ENCODE results near the gene BIRC7.
"Not testable (repeated sequence)": the region's sequence is repeated elsewhere in the genome, so short reads cannot be mapped to it uniquely, and the experiment has no call there.

The BIRC7 gene

DNA sequence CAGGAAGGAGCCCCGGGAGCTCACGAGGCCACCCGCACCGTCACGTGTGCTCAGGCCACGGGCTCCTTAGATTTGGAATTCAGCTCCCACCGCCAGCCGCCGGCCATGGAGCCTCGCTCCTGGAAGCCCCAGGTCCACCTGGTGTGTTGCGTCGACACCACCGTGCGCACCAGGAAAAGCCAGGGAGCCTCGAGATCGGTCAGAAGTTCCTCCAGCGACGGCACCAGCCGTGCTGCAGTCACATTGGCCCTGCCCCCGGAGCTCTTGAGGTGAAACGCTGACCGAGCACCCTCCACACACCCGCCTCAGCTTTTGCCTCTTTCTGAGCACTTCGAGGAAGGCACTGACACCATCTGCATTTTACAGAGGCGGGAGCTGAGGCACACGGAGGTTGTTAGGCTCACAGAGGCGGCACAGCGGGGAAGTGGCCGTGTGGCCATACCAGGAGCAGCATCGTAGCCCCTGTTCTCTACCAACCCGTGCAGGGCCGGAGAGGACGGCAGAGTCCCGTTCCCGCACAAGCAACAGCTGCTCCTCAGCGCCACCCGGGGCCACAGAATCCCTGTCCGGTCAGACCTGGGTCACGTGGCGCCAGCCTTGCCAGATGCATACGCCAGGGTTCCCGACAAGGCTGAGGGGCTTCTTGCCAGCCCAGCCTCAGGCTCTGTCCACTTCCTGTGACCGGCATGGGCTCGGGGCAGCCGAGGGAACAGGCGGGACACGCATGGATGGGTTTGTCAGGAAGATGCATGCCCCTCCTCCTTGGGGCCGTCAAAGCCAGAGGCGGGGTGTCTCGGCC is 11.0 kb downstream of the BIRC7 start:
- DNase-seq (ENCODE audit: insufficient read length, low spot score): no peak
- no peak for FAIRE-seq

DNA sequence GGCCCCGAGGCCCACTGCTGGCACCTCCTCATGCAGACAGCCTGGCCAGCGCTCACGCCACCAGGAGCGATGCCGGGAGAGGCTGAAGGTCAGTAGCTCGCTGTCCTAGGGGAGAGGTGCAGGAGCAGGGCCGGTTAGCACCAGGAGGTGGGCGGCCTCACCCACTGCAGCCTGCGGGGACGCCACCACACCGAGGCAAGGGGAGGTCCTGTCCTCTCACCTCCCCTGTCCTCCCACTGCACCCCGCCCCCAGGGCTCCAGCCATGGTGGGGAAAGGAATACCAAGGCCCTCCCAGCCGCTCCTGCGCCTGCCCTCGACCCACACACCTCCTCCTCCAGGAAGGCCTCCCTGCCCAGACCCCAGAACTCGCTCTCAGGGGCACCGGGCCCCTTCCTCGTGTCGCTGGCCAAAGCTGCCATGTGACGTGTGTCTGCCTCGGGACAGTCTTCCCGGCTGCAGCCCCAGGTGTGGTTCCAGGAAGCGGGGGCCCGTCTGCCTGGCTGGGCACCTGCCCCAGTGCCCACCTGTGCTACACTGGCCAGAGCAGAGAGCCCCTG is 12.0 kb downstream of the BIRC7 start:
- no peak for DNase-seq (ENCODE audit: insufficient read length, low spot score)
- FAIRE-seq: no peak

DNA sequence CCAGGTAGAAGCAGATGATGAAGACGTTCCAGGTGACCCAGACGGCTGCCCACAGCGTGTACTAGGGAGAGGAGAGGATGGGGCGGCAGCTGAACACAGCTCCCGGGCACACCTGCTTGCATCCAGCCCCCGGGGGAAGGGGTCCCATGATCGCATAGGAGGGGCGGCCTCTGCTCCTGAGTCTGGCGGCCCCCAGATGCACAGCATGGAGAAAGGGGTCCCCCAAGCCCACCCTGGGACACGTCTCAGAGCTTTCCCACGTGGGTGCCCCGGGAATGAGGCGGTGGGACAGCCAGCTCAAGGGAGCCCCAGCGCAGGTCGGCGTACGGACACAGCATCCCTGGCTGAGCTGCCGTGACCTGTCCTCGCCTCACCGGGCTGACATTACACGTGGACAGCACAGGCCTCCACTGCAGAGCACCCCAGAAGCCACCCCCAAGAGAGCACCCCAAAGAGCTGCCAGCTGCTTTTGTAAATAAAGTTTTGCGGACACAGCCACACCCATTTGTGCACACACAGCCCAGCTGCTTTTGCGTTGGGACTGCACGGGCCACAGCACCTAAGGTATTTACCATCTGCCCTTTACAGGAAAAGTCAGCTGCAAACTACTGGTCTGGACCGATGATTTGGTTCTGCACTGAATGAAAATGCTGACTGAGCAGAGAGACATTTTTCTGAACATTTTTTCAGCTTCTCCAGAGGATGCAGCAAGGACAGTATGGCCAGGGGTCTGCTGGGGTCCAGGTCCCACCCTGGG is 13.3 kb downstream of the BIRC7 start:
- DNase-seq (ENCODE audit: insufficient read length, low spot score) (no peak), FAIRE-seq (no peak)

DNA sequence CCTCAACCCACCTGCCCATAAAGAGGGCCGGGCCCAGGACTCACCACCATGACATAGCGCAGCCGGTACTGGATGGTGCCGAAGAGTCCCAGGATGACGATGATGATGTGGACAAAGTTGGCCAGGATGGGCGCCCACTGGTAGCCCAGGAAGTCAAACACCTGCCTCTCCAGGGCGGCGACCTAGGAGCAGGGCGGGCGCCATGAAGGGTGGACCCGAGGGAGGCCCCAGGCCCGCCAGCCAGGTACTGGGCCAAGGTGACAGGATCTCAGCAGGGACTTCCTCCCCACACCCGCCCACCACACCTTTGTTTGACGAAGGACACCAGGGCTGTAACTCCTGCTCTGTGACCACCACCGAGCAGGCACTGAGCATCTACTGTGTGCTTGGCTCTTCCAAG is 14.2 kb downstream of the BIRC7 start:
- FAIRE-seq: peak; percentile 33

GRCh38 chr20:63251350-63251749 is 15.6 kb downstream of the BIRC7 start:
- not testable (repeated sequence) for FAIRE-seq

More for the DNA sequence above, 14.2 kb downstream of the BIRC7 start:
- DNase-seq (ENCODE audit: insufficient read length, low spot score): no peak

DNA sequence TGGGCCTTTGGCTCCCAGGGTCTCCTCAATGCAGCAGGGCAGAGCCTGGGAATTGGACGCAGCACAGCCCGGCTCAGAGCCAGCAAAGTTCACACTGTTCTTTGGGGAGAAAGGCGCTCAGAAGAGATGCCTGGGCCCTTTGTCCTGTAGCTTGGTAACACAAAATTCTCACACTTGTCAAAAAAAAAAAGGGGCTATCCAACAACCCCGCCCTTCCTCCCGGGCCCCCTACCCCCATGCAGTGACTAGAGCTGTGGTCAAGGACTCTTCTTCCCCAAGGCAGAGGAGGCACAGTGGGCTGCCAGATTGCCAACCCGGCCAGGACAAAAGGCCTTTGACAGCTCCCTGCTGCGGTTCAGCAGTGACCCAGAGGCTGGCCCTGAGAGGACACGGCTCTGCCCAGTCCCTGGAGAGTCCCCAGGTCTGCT is 16.6 kb downstream of the BIRC7 start:
- FAIRE-seq: peak; percentile 31

More at GRCh38 chr20:63251350-63251749, 15.6 kb downstream of the BIRC7 start:
- not testable (repeated sequence) for DNase-seq (ENCODE audit: insufficient read length, low spot score)

DNA sequence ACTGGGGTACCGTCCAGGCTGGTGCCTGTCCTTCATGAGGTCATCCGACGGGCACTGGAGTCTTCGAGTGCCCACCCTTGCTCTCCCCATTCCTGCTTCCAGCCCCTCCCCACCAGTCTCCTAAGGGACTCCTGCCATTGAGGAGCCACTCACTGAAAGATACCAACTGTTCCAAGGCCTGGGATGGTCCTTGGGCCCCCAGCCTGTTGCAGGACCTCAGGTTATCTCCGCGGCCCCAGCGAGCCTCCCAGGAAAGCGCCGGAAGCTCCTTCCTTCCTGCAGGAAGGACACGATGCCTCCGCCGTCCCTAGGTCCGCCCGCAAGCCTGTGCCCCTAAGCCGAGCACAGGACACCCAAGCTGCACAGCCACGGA is 17.3 kb downstream of the BIRC7 start:
- no peak for DNase-seq (ENCODE audit: insufficient read length, low spot score)
- FAIRE-seq: peak; percentile 68

More for the DNA sequence above, 16.6 kb downstream of the BIRC7 start:
- DNase-seq (ENCODE audit: insufficient read length, low spot score): no peak

DNA sequence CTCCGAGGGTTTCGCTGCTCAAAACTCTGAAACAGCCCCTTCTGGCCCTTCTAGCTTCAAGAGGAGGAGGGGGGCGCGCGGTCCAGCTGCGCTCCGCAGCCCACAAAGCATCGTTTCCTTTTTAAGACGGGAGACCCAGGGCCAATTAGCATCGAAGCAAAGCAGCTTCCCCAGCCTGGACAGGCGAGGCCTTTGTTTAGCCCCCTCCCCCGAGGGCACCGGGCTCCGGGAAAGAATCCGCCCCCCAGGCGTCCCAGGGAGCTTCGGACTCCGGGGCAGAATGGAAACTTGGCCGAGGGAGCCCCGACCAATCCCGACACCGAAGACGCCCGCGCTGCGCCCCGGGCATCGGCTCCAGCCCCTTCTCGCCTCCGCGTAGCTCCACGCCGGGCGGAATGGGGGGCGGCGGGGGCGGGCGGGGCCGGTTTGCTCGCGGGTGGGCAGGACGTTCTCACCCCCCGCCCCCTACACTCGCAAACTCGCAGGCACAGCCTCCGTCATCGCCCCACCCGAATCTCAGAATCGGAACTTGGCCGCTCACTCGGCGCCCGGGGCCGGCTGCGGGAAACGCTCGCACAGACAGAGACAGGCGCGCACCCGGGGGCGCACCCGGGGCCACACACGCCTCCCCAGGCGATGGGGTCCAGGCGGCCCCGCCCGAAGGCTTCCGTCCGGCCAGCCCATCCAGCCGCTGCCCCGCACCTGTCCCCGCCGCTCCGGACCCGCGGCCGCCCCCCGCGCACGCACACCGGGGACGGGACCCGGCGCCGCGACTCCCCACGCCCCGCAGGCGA is 17.9 kb downstream of the BIRC7 start:
- FAIRE-seq: no peak
- no peak for DNase-seq (ENCODE audit: insufficient read length, low spot score)

- peak; percentile 26 for FAIRE-seq
- no peak for DNase-seq (ENCODE audit: insufficient read length, low spot score)
Observed at GRCh38 chr20:63254232-63254605, 18.5 kb downstream of the BIRC7 start, which contains the start of gene NKAIN4. NKAIN4 (minus strand) TSS chr20:63254463; CDS start chr20:63254450, 13 bp downstream.

DNA sequence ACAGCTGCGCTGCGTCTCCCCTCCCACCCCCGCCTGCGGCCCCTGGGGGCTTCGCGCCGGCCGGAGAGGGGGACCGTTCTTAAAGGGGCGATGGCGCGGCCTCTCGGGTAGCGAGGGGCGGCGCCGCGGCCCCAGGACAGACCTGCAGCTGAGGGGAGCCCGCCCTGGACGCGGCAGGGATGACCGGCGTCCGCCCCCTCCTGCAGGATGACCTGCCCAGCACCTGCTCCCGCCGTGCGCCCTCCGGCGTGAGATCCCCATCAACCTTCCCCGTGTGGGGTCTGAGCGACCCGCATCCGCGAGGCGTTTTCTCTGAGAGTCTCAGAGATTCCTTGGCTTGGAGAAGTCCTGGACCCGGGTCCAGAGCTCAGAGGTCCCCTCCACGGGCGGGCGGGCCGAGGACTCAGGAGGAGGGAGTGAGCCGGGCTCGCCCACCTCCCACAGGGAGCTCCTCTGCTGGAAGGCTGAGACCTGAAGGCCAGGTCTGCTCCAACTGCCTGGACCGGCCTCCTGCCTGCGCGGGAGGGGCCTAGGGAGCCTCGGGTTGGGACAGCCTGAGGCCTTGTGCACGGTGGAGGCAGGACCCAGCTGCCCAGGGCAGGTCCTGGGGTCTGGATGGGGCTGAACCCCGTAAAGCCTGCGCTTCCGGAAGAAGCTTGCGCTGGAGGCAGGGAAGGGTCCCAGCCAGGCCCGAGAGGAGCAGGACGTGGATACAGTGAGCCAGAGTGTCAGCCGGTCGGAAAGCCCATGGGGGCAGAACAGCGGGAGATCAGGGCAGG is 19.1 kb downstream of the BIRC7 start:
- FAIRE-seq (no peak), DNase-seq (ENCODE audit: insufficient read length, low spot score) (no peak)

DNA sequence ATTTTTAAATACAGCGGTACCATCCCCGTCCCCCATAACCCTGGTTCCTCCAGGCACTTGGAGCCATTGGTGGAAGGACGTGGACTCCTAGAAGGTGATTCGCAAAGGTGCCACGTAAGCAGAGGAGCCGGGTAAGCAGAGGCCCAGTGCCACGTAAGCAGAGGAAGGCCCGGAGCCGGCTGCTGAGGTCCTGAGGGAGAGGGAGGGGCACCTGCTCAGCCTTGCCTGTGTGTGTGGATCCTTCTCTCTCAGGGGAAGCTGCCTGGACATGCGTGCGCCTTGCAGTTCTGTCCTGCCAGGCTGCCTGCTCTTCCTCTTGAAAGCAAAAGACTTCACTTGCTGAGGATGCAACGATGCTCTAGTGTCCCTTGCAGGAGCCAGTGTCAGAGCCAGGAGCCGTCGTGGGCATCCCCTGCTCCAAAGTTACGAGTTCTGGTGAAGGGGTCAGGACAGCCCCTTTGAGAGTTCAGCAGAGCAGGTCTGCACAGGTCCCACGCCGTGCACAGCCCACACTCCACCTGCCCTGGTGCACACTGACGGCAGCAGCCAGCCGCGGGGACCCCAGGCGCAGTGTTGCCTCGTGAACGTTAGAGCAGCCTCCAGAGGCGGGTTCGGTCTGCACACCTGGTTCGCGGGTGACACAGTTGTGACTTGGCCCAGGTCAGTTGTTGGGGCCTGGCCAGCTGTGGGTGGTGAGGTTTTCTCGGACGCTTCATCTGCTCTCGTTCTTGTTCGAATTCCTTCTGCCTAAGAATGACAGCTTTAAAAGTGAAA is 20.4 kb downstream of the BIRC7 start:
- FAIRE-seq (peak; percentile 68), DNase-seq (ENCODE audit: insufficient read length, low spot score) (no peak)

- FAIRE-seq (peak; percentile 98), DNase-seq (ENCODE audit: insufficient read length, low spot score) (no peak)
Observed at GRCh38 chr20:63256954-63257353, 21.2 kb downstream of the BIRC7 start.

DNA sequence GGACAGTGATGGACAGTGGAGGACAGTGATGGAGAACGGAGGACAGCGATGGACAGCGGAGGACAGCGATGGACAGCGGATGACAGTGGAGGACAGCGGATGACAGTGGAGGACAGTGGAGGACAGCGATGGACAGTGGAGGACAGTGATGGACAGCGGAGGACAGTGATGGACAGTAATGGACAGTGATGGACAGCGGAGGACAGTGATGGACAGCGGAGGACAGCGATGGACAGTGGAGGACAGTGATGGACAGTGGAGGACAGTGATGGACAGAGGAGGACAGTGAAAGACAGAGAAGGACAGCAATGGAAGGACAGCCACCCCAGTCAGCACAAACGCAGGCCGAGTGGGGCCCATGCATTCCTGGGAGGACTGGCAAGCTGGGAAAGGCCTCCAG is 21.9 kb downstream of the BIRC7 start:
- FAIRE-seq: no peak

GRCh38 chr20:63258781-63259180 is 23.1 kb downstream of the BIRC7 start:
- DNase-seq (ENCODE audit: insufficient read length, low spot score) (no peak), FAIRE-seq (no peak)

More for the DNA sequence above, 21.9 kb downstream of the BIRC7 start:
- DNase-seq (ENCODE audit: insufficient read length, low spot score): no peak

DNA sequence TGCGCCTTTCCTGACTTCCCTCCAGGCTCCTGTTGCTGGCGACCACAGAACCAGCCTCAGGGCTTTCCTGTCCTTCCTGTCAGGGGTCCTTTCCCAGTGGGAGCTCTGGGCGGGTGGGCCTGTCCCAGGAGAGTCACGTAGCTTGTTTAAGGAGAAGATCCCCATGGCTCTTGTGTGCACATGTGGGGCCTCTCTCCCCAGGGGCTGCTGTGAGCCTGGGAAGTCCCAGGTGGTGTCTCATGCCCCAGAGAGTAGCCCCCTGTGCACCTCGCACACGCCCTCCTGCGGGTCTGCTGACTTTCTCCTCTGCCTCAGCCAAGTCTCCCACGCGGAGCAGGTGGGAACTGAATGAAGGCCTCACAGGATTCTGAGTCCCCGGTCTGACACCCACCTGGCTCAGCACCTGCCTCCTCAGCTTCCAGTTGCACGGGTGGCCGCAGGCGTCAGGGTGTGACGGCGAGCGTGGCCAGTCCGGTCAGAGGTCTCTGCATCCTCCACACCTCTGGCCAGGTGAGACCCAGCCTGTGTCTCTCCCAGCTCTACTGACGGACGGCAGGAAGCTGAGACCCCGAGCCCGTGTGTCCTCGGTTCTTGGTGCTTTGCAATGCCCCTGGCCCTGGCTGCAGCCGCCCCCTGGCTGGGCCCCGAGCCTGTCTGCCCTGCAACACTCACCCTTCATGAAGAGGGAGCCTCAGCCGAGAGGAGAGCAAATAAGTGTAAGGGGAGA is 24.2 kb downstream of the BIRC7 start:
- FAIRE-seq (no peak), DNase-seq (ENCODE audit: insufficient read length, low spot score) (no peak)

- no peak for DNase-seq (ENCODE audit: insufficient read length, low spot score)
- FAIRE-seq: no peak
Observed at GRCh38 chr20:63260521-63260920, 24.8 kb downstream of the BIRC7 start.

DNA sequence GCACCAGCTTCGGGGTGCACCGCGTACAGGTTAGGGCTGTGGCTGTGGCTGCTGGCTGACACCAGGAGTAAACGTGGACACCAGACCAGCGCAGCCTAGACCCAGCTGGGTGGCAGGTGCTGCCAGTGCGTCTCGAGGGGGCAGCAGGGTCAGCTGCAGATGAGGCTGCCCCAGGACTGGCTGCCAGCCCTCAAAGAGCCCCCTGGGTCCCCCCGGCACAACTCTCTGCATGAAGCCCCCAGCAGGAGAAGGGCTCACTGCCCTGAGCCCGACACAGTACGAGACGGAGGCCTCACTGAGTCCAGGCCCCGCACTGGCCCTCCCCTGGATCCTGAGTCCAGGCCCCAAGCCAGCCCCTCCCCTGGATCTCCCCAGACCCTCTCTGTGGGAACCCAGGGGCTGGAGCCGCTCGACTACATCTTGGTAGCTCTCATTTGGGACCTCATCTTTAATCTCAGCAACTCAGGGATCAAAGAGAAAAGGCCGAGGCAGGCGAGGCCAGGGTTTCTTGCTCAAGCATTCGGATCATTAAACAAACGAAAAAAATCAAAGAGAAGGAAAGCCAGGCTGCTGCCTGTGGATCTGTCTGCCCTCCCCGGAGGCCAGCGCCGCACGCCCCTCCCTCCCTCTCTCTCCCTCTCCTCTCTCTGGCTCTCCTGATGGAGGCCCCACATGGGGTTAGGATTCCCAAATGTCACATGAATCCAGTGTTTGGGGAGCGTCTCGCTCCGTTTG is 25.5 kb downstream of the BIRC7 start:
- DNase-seq (ENCODE audit: insufficient read length, low spot score): no peak
- no peak for FAIRE-seq

Data from HTR-8/SVneo (cell line).